GM06990 (cell line): Measurements from ENCODE around the gene ITGB8.

Experiments
- DNase-seq: peaks from one replicate; pipeline ENCODE4 v3.0.0-alpha.2; 2011; ENCODE audit not compliant: insufficient read length; ENCODE audit errors: extremely low read depth
- H3K27me3 ChIP-seq: replicated peaks from 2 replicates; pipeline ENCODE4 v1.6.0; 2011; ENCODE audit warnings: low read length; ENCODE audit not compliant: control insufficient read depth, insufficient read depth
- H3K36me3 ChIP-seq: 2 replicates; pipeline ENCODE4 v1.5.1; 2011; ENCODE audit warnings: low read length; ENCODE audit not compliant: control insufficient read depth, insufficient read depth
- H3K4me3 ChIP-seq: replicated peaks from 2 replicates; pipeline ENCODE4 v1.5.1; 2011; ENCODE audit warnings: low read depth, mild to moderate bottlenecking, control low read depth, low read length
- CTCF ChIP-seq: IDR thresholded peaks from 2 replicates; pipeline ENCODE4 v1.5.1; 2011; ENCODE audit warnings: low read length, control low read depth, mild to moderate bottlenecking, inconsistent platforms; ENCODE audit not compliant: insufficient read depth, poor library complexity, severe bottlenecking

Gene ITGB8

GRCh38 chr7:20401861-20402746 is 71.4 kb downstream of the ITGB8 start:
- Histone ChIP-seq H3K27me3 (no peaks in the 10 kb centered on the region), H3K36me3 (no peaks in the 10 kb centered on the region), H3K4me3 (no peak overlapping the region)
- no peak for TF ChIP-seq CTCF
- no peak for DNase-seq

GRCh38 chr7:20402747-20403230 is 72.1 kb downstream of the ITGB8 start:
- DNase-seq = no peak
- peak; percentile 32 for TF ChIP-seq CTCF
- Histone ChIP-seq H3K36me3 (no peaks in the 10 kb centered on the region), H3K27me3 (no peaks in the 10 kb centered on the region), H3K4me3 (no peak overlapping the region)

- Histone ChIP-seq H3K4me3 (no peak overlapping the region), H3K27me3 (no peaks in the 10 kb centered on the region), H3K36me3 (no peaks in the 10 kb centered on the region)
- no peak for DNase-seq
- TF ChIP-seq CTCF = no peak
Measured at GRCh38 chr7:20403331-20403730, 72.6 kb downstream of the ITGB8 start.

GRCh38 chr7:20404320-20404719 is 73.6 kb downstream of the ITGB8 start:
- H3K36me3 ChIP-seq = no peaks in the 10 kb centered on the region
- H3K27me3 ChIP-seq = no peaks in the 10 kb centered on the region
- no peak overlapping the region for H3K4me3 ChIP-seq
- TF ChIP-seq CTCF = no peak
- no peak for DNase-seq

- Histone ChIP-seq H3K36me3 (no peaks in the 10 kb centered on the region), H3K4me3 (no peak overlapping the region), H3K27me3 (no peaks in the 10 kb centered on the region)
- no peak for TF ChIP-seq CTCF
- DNase-seq = no peak
Measured at GRCh38 chr7:20407585-20408466, 77.1 kb downstream of the ITGB8 start.
